ENCODE data around the gene TRAF2. TPM values are rescaled to one million over a fixed set of nuclear protein-coding genes. Genes with fewer than 3 reads are reported as not detected.
A peak's percentile ranks its signal among the peaks of the same experiment; 100 is the strongest.

The TRAF2 gene
- total RNA-seq, 1 donor from 2014 or later, result 16.5 TPM

- intact Hi-C loops (cut with DNase I), result no loop called here
- TF ChIP-seq CTCF (IDR thresholded peaks at IDR 0.05), result no peak
- Histone ChIP-seq H3K4me1 (peaks cover 22% of the 10 kb centered on the region), H3K4me3 (no peak overlapping the region), H3K27me3 (ENCODE audit: low read depth) (no peaks in the 10 kb centered on the region), H3K9me3 (no peaks in the 10 kb centered on the region), H3K36me3 (no peaks in the 10 kb centered on the region), H3K27ac (no peak overlapping the region)
- peak; percentile 35 for DNase-seq
- ATAC-seq, result no peak
These were observed 66.8 kb downstream of the TRAF2 start for GRCh38 chr9:136952876-136953770.

GRCh38 chr9:136953771-136954269 lies 67.5 kb downstream of the TRAF2 start:
- ATAC-seq, result no peak
- peak; percentile 47 for DNase-seq
- Histone ChIP-seq H3K27ac (no peak overlapping the region), H3K27me3 (ENCODE audit: low read depth) (no peaks in the 10 kb centered on the region), H3K4me1 (peaks cover 15% of the 10 kb centered on the region), H3K9me3 (no peaks in the 10 kb centered on the region), H3K36me3 (no peaks in the 10 kb centered on the region), H3K4me3 (no peak overlapping the region)
- intact Hi-C loops (cut with DNase I), result no loop called here
- TF ChIP-seq CTCF (IDR thresholded peaks at IDR 0.05), result no peak

GRCh38 chr9:136954270-136955083 lies 68.2 kb downstream of the TRAF2 start:
- TF ChIP-seq CTCF (IDR thresholded peaks at IDR 0.05), result no peak
- intact Hi-C loops (cut with DNase I), result no loop called here

GRCh38 chr9:136955202-136955942 lies 69.1 kb downstream of the TRAF2 start:
- Histone ChIP-seq H3K9me3 (no peaks in the 10 kb centered on the region), H3K27me3 (ENCODE audit: low read depth) (no peaks in the 10 kb centered on the region), H3K4me1 (peaks cover 4% of the 10 kb centered on the region), H3K4me3 (no peak overlapping the region), H3K27ac (no peak overlapping the region), H3K36me3 (no peaks in the 10 kb centered on the region)
- intact Hi-C loops (cut with DNase I), result no loop called here
- DNase-seq, result peak; percentile 40
- no peak for ATAC-seq
- no peak for TF ChIP-seq CTCF (IDR thresholded peaks at IDR 0.05)

More at GRCh38 chr9:136954270-136955083, 68.2 kb downstream of the TRAF2 start:
- Histone ChIP-seq H3K9me3 (no peaks in the 10 kb centered on the region), H3K36me3 (no peaks in the 10 kb centered on the region), H3K27ac (no peak overlapping the region), H3K27me3 (ENCODE audit: low read depth) (no peaks in the 10 kb centered on the region), H3K4me3 (no peak overlapping the region), H3K4me1 (peaks cover 9% of the 10 kb centered on the region)
- peak; percentile 45 for DNase-seq
- no peak for ATAC-seq

GRCh38 chr9:136955943-136956335 lies 69.6 kb downstream of the TRAF2 start:
- intact Hi-C loops (cut with DNase I), result no loop called here
- H3K27me3 ChIP-seq (ENCODE audit: low read depth), result no peaks in the 10 kb centered on the region
- no peak for TF ChIP-seq CTCF (IDR thresholded peaks at IDR 0.05)
- no peaks in the 10 kb centered on the region for H3K9me3 ChIP-seq
- no peak overlapping the region for H3K27ac ChIP-seq
- no peaks in the 10 kb centered on the region for H3K36me3 ChIP-seq
- H3K4me1 ChIP-seq, result no peaks in the 10 kb centered on the region
- no peak overlapping the region for H3K4me3 ChIP-seq
- no peak for ATAC-seq
- no peak for DNase-seq

Measured in lower lobe of right lung (tissue), 2 donors.